ENCODE measurements around the gene DDT.
"Not testable (repeated sequence)": the region's sequence is repeated elsewhere in the genome, so short reads cannot be mapped to it uniquely, and the experiment has no call there.

DNA sequence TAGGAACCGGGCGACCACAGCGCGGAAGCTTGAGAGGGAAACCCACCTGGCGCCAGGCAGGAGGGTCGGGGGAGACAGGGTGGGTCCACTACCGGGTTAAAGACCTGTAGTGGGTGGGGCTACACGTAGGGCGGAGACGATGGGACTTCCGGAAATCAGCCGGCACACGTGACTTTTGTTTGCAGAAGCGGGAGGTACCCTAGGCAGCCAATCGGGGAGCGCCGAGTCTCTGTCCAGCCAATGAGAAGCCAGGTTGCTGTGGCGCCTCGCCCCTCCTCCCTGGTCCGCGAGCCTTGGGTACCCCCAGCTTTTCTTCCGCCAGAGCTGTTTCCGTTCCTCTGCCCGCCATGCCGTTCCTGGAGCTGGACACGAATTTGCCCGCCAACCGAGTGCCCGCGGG, 7.7 kb downstream of the DDT start, which contains the start of gene DDTL:
- TF ChIP-seq POLR2A, CTCF, POLR2AphosphoS5 (IDR thresholded peaks at IDR 0.05): not testable (repeated sequence)
